Body of pancreas (tissue), 4 donors: Measurements from ENCODE around the gene DHX8. TPM values are rescaled to one million over a fixed set of nuclear protein-coding genes. Genes with fewer than 3 reads are reported as not detected.
"Not testable (repeated sequence)": the region's sequence is repeated elsewhere in the genome, so short reads cannot be mapped to it uniquely, and the experiment has no call there.

Experiments
- ATAC-seq: fragments of 150-250 bp; one replicate; pipeline ENCODE4 v1.9.1; 2016
- DNase-seq, 4 donors: peaks; one replicate each; pipeline ENCODE4 v3.0.0-alpha.2; 2019
- H3K27ac ChIP-seq, 4 donors: fragments of 200-600 bp; sonication (generic); 1 replicate in 3 of 4; 2 replicates in 1 of 4; pipeline versions ENCODE4 v1.5.1 to v1.6.1; 2016 to 2019; ENCODE audit warnings: mild to moderate bottlenecking in 1 of 4, mixed read lengths in 1 of 4, moderate library complexity in 1 of 4
- H3K27me3 ChIP-seq, 2 donors: fragments of 200-600 bp; sonication (generic); one replicate each; pipeline ENCODE4 v1.6.0; 2016; ENCODE audit warnings: mild to moderate bottlenecking in 1 of 2
- H3K36me3 ChIP-seq, 2 donors: fragments of 200-600 bp; sonication (generic); replicated peaks in 1 of 2; 2 replicates each; pipeline ENCODE4 v1.5.1; 2016; ENCODE audit warnings: low read depth in 2 of 2; ENCODE audit not compliant: insufficient read depth in 1 of 2
- H3K4me1 ChIP-seq: fragments of 200-600 bp; sonication (generic); one replicate; pipeline ENCODE4 v1.6.0; 2016
- H3K4me3 ChIP-seq, 2 donors: fragments of 200-600 bp; sonication (generic); 1 replicate in 1 of 2; 2 replicates in 1 of 2; pipeline ENCODE4 v1.5.1; 2016 to 2019
- H3K9me3 ChIP-seq, 3 donors: fragments of 200-600 bp; sonication (generic); 1 replicate in 2 of 3; 2 replicates in 1 of 3; pipeline ENCODE4 v1.5.1; 2016
- POLR2A ChIP-seq, 3 donors: fragments of 450-650 bp; IDR thresholded peaks; one replicate each; pipeline ENCODE4 v1.6.1; 2016; ENCODE audit warnings: antibody characterized with exemption in 3 of 3, mild to moderate bottlenecking in 2 of 3
- WGBS, 2 donors: methylation state at CpG; one replicate each; pipeline ENCODE4 v1.1.5; 2017; 5-methylcytosine and 5-hydroxymethylcytosine counted together
- intact Hi-C: fragments of 100-400 bp; cut with DNase I; formaldehyde crosslinking; loops from one replicate; pipeline ENCODE4 v1.15.1; 2023
- total RNA-seq, 2 donors: library from RNA; depleted of rRNA; stranded (reverse); fragments of >200 nt; gene quantifications; one replicate each; pipeline ENCODE4 v1.1.0, GENCODE V29; 2016
- TF ChIP-seq, protein P1 (sequence below), 7 experiments: fragments of 450-650 bp in 4 of 7; fragments of 200-600 bp in 3 of 7; sonication (generic) in 3 of 7; IDR thresholded peaks; one replicate each; pipeline ENCODE4 v1.5.1; 2016 to 2019; ENCODE audit warnings: antibody characterized with exemption in 7 of 7

Gene DHX8
- total RNA-seq, 2 donors from 2014 or later, result 12.2 to 19.4 TPM

DNA sequence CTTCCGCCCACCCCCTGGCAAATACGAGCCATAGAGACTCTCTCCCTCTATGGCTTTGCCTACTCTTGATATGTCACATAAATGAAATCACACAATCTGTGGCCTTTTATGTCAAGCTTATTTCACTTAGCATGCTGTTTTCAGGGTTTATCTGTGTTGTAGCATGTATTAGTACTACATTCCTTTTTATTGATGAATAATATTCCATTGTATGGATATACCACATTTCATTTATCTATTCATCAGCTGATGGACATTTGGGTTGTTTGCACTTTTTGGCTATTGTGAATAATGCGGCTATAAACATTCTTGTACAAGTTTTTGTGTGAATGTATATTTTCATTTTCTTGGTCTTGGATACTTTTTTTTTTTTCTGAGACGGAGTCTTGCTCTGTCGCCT is 37.0 kb upstream of the DHX8 start:
- Histone ChIP-seq H3K4me3 (no peak overlapping the region), H3K9me3 (no peaks in the 10 kb centered on the region), H3K36me3 (no peaks in the 10 kb centered on the region), H3K4me1 (peaks cover 25% of the 10 kb centered on the region), H3K27me3 (no peaks in the 10 kb centered on the region), H3K27ac (no peak overlapping the region)
- no peak for DNase-seq
- ATAC-seq, result no peak
- 86 to 95% methylated on average over 5 of the region's 5 CpGs for WGBS, 2 donors
- intact Hi-C loops, result no loop called here
- TF ChIP-seq, protein P1, sequence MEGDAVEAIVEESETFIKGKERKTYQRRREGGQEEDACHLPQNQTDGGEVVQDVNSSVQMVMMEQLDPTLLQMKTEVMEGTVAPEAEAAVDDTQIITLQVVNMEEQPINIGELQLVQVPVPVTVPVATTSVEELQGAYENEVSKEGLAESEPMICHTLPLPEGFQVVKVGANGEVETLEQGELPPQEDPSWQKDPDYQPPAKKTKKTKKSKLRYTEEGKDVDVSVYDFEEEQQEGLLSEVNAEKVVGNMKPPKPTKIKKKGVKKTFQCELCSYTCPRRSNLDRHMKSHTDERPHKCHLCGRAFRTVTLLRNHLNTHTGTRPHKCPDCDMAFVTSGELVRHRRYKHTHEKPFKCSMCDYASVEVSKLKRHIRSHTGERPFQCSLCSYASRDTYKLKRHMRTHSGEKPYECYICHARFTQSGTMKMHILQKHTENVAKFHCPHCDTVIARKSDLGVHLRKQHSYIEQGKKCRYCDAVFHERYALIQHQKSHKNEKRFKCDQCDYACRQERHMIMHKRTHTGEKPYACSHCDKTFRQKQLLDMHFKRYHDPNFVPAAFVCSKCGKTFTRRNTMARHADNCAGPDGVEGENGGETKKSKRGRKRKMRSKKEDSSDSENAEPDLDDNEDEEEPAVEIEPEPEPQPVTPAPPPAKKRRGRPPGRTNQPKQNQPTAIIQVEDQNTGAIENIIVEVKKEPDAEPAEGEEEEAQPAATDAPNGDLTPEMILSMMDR (IDR thresholded peaks at IDR 0.05), result no peak

DNA sequence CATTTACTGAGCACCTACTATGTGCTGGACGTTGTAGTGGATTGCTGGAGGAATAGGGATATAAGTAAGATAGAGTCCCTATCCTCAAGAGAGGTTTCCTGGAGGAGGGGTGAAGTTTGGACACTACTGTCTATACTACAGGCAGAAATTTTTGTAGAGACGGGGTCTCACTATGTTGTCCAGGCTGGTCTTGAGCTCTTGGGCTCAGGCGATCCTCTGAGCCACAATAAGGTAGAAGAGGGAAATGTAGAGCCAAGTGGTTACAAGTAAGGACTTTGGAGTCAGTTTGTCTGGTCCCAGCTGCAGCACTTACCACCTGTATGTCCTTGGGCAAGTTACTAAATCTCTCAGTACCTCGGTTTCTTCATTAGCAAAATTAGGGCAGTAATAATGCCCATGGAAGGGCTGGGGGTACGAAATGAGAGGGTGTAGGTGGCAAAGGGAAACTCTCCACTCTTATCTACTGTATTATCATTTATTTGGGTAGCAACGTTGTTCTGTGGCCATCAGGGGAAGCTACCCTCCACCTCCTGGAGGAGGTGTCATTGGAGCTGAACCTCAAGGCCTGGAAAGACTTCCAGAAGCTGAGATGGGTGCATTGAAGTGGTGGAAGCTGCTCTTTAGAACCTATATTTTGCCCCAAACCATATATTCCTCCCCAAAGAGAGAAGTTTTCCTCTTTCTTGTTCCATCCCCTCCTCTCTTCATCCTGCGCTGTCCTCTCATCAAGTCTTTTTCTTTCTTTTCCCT is 34.9 kb upstream of the DHX8 start:
- intact Hi-C loops, result no loop called here
- 56 to 60% methylated on average over 7 of the region's 7 CpGs for WGBS, 2 donors
- Histone ChIP-seq H3K27me3 (no peaks in the 10 kb centered on the region), H3K4me1 (peaks cover 25% of the 10 kb centered on the region), H3K9me3 (no peaks in the 10 kb centered on the region), H3K27ac (peak overlapping the region in 2 of 4 donors; percentile 43 to 47), H3K4me3 (no peak overlapping the region), H3K36me3 (no peaks in the 10 kb centered on the region)
- no peak for ATAC-seq
- TF ChIP-seq, protein P1 (IDR thresholded peaks at IDR 0.05), result no peak
- no peak for TF ChIP-seq POLR2A (IDR thresholded peaks at IDR 0.05)
- no peak for DNase-seq

DNA sequence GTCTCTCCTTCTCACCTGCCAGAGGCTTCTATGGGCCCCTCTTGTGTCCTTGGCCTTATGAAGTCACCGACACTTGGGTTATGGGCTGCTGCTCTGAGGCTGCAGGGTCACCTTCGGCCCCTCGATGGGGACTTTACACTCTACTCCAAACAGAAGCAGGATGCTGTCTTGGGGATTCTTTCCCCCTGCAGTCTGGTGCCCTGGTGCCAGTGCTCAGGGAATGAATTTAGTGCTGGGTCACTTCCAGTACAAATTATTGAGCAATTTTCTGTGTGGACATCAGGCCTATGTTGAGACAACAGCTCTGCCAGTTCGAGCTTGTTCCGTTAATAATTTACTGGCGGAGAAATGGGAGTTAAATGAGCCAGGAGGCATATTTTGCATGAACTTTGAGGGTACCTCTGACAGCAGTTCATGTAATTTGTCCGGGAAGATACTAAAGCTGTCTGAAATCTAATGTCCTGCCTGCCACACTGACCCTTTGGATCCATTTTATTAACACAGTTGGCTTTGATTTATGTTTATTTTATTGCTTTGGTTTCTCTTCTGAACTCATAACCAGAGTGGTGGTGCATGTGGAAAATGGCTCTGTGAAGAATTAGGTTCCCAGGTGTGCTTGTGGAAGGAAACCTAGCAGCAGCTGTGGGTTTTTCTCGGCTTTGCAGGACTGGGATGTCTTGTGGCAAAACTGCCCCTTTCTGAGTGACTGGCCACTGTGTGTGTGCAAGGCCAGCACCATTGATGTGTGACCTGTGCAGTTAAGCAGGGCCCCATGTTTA is 34.1 kb upstream of the DHX8 start:
- intact Hi-C loops, result no loop called here
- ATAC-seq (peak; percentile 90), DNase-seq (peak; percentile 41 to 67 (median 54))
- WGBS, 2 donors, result 32 to 43% methylated on average over 8 of the region's 8 CpGs
- Histone ChIP-seq H3K4me3 (no peak overlapping the region), H3K27me3 (no peaks in the 10 kb centered on the region), H3K27ac (peak overlapping the region in 2 of 4 donors; percentile 43 to 47), H3K4me1 (peaks cover 20% of the 10 kb centered on the region), H3K9me3 (no peaks in the 10 kb centered on the region), H3K36me3 (no peaks in the 10 kb centered on the region)
- no peak for TF ChIP-seq POLR2A (IDR thresholded peaks at IDR 0.05)

DNA sequence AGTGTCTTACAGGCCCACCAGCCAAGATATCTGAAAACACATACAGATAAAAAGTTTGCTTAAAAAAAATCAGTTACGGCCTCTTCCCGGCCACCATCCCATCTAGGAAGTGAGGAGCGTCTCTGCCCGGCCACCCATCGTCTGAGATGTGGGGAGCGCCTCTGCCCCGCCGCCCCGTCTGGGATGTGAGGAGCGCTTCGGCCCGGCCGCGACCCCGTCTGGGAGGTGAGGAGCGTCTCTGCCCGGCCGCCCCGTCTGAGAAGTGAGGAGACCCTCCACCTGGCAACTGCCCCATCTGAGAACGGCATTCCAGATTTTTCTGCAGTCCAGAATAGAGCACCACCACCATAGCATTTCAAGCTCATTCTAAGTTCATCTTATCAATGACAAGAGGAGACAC is 33.0 kb upstream of the DHX8 start:
- not testable (repeated sequence) for H3K27ac ChIP-seq

DNA sequence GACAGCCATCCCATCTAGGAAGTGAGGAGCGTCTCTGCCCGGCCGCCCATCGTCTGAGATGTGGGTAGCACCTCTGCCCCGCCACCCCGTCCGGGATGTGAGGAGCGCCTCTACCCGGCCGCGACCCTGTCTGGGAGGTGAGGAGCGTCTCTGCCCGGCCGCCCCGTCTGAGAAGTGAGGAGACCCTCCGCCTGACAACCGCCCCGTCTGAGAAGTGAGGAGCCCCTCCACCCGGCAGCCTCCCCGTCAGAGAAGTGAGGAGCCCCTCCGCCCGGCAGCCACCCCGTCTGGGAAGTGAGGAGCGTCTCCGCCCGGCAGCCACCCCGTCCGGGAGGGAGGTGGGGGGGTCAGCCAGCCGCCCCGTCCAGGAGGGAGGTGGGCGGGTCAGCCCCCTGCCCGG is 32.0 kb upstream of the DHX8 start:
- H3K27ac ChIP-seq, DNase-seq, H3K36me3 ChIP-seq, H3K27me3 ChIP-seq, H3K9me3 ChIP-seq, intact Hi-C loops, H3K4me3 ChIP-seq, ATAC-seq: not testable (repeated sequence)
- WGBS, 2 donors, result 98% methylated on average over 22 of the region's 32 CpGs; no CpG with 5 or more reads in 1 of the 2 donors
- peaks cover 21% of the 10 kb centered on the region for H3K4me1 ChIP-seq

More for the DNA sequence above, 33.0 kb upstream of the DHX8 start:
- H3K36me3 ChIP-seq, intact Hi-C loops, ATAC-seq, H3K27me3 ChIP-seq, DNase-seq, H3K9me3 ChIP-seq, H3K4me3 ChIP-seq: not testable (repeated sequence)
- H3K4me1 ChIP-seq, result peaks cover 18% of the 10 kb centered on the region
- WGBS, 2 donors, result 95 to 97% methylated on average over 20 of the region's 20 CpGs

DNA sequence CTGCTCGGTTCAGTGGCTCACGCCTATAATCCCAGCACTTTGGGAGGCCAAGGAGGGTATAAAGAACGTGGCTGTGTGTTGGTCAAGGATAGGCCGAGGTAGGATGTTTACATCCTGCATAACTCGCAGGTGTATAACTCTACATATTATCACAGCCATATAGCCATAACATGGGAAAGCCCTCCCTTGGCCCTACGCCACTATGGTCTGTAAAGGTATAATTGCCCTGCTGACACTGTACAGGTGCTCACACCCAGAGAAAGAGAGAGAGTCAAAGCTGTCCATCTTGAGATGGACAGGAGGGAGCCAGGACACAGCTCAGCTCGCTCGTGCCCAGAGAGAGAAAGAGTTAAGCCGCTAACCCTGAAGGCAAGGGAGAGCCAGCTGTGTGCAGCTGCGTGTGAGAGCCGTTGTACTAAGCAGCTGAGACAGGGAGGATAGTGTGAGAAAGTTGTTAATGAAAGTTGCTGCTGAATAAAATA is 30.4 kb upstream of the DHX8 start:
- H3K27me3 ChIP-seq, result no peaks in the 10 kb centered on the region
- intact Hi-C loops, result no loop called here
- no peak overlapping the region for H3K4me3 ChIP-seq
- ATAC-seq (no peak), DNase-seq (no peak)
- 69 to 75% methylated on average over 10 to 11 of the region's 11 CpGs for WGBS, 2 donors
- H3K36me3 ChIP-seq, result no peaks in the 10 kb centered on the region
- no peaks in the 10 kb centered on the region for H3K9me3 ChIP-seq
- TF ChIP-seq, protein P1 (IDR thresholded peaks at IDR 0.05), result no peak
- no peak for TF ChIP-seq POLR2A (IDR thresholded peaks at IDR 0.05)
- H3K4me1 ChIP-seq, result peaks cover 26% of the 10 kb centered on the region
- no peak overlapping the region for H3K27ac ChIP-seq
